Measurements from ENCODE around the gene DTX1. TPM values are rescaled to one million over a fixed set of nuclear protein-coding genes. Genes with fewer than 3 reads are reported as not detected.
A peak's percentile ranks its signal among the peaks of the same experiment; 100 is the strongest.

DTX1 gene
- polyA plus RNA-seq, 6 donors from 2014 or later = 1.9 to 16.8 (median 9.8) TPM

DNA sequence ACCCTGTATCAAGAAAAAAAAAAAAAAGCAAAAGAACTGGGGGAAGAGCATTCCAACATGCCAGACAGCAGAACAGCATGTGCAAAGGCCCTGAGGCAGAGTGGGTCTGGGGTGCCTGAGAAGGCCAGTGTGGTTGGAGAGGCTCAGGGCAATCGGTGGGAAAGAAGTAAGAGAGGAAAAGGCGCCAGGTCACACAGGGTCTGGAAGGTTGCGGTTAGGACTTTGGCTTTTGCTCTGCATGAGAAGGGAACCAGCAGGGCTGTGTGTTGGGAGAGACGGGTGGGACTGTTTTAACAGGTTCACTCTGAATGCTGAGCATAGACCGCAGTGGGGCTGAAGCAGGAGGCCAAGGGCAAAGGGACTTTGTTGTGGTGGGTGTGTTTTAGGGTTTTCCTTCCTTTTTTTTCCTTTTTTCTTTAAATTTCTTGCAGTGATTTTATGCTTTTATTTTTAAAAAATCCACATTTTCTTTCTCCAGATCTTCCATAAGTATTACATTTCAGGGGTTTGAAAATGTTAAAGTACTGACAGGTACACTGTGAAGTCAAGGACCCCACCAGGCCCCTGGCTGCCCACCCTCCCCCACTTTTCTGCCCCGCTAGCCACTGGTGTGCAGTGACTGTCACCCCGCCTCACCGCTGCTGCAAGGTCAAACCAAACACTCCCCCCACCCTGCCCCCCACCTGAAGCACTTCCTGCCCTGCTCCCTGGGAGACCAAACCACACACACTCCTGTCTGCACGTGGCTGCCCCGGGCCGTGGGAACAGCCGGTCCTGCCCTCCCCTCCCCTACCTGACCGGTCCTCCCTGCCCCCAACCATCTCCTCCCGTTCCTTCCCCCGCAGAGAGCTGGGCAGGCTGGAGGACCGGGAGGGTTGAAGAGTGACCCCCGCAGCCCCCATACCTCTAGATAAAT, 30.0 kb downstream of the DTX1 start:
- H3K4me1 Mint-ChIP-seq = peaks cover 84 to 99% (median 98%) of the 10 kb centered on the region in 3 donors
- peaks cover 9 to 17% of the 10 kb centered on the region in 2 donors for H3K36me3 Mint-ChIP-seq
- no peaks in the 10 kb centered on the region for H3K9me3 Mint-ChIP-seq
- H3K27ac Mint-ChIP-seq = peak overlapping the region; percentile 91 to 96 (median 96)
- H3K4me3 Mint-ChIP-seq = peak overlapping the region; percentile 56 to 90 (median 82)
- peak; percentile 33 for DNase-seq
- ATAC-seq (ENCODE audit: low read depth in 2 of 2) = peak; percentile 22 to 27
- H3K27me3 Mint-ChIP-seq = no peaks in the 10 kb centered on the region

DNA sequence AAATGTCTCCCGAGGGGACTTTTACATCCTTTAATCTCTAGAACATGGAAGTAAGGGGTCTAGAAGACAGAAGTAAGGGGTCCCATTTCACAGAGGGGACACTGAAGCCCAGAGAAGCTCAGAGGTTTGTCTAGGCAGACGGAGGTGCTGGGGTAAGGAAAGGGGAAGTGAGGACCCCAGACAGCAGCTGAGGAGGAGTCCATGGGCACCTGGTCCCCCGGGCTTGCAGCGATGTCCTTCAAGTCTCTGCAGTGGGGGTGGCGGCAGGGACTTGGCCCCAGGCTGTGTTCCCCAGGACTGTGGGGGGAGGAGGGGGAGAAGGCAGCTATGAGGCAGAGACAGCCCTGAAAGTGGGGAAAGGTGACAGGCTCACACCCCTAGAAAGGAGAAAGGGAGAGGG, 30.7 kb downstream of the DTX1 start:
- peaks cover 9 to 14% of the 10 kb centered on the region in 2 donors for H3K36me3 Mint-ChIP-seq
- H3K9me3 Mint-ChIP-seq = no peaks in the 10 kb centered on the region
- peak; percentile 62 to 74 for ATAC-seq (ENCODE audit: low read depth in 2 of 2)
- H3K4me1 Mint-ChIP-seq = peaks cover 86 to 99% (median 98%) of the 10 kb centered on the region in 3 donors
- no peaks in the 10 kb centered on the region for H3K27me3 Mint-ChIP-seq
- peak; percentile 66 for DNase-seq
- peak overlapping the region; percentile 61 to 96 (median 95) for H3K27ac Mint-ChIP-seq
- peak overlapping the region; percentile 56 to 90 (median 82) for H3K4me3 Mint-ChIP-seq

DNA sequence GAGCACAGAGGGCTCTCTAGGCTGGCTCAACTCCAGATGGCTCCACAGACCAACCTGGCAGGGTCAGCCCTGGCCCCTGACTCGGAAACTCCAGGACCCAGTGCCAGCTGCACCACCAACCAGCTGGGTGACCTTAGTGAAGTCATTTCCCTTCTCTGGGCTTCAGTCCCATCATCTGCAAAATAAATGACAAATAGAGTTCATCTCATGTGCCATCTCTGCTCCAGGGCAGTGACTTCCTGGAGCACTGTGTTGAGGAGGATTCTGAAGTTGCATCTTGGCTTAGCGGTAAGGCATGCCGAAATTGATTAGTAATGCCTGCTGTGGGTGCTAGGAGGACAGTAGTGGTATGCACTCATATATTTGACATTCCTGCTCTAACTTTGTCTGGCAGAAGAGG, 31.5 kb downstream of the DTX1 start:
- Mint-ChIP-seq H3K4me3 (peak overlapping the region in 7 of 8 donors; percentile 32 to 90 (median 81)), H3K9me3 (no peaks in the 10 kb centered on the region), H3K27ac (peak overlapping the region; percentile 63 to 96 (median 91)), H3K4me1 (peaks cover 90 to 100% (median 98%) of the 10 kb centered on the region in 3 donors), H3K27me3 (no peaks in the 10 kb centered on the region), H3K36me3 (peaks cover 5 to 10% of the 10 kb centered on the region in 2 donors)
- ATAC-seq (ENCODE audit: low read depth in 2 of 2) (no peak), DNase-seq (no peak)

DNA sequence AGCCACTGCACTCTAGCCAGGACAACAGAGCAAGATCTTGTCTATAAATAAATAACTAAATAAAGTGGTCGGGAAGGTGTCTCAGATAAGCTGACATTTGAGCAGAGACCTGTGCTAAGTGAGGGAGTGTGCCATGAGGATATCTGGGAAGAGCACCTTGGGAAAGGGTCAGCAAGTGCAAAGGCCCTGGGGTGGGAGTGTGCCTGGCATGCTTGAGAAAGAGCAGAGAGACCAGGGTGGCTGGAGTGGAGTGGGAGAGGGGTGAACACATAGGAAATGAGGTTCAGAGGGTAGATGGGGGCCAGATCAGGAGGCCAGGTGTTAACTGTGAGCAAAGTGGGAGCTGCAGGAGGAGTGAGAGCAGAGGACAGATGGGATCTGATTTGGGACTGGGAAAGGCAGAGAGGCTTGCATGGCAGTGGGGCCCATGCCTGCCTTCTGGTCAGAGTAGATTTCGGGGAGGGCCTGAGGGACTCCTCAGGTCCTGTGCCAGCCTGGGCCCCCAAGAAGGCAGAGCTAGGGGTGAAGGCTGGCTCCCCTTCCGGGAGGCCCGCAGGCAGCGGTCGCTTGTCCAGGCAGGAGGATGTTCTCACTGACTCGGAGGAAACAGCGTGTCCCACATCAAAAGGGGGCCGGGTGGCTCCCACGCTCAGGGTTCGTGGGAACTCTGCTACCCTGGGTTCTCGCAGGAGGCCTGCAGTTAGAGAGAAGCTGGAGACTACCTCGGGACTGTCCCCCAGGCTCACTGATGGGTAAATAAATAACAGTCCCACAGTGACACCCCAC, 32.6 kb downstream of the DTX1 start:
- peak overlapping the region; percentile 9 to 97 (median 90) for H3K27ac Mint-ChIP-seq
- H3K27me3 Mint-ChIP-seq = no peaks in the 10 kb centered on the region
- ATAC-seq (ENCODE audit: low read depth in 2 of 2) = no peak
- peak overlapping the region in 7 of 8 donors; percentile 32 to 91 (median 78) for H3K4me3 Mint-ChIP-seq
- DNase-seq = no peak
- H3K9me3 Mint-ChIP-seq = no peaks in the 10 kb centered on the region
- H3K36me3 Mint-ChIP-seq = no peaks in the 10 kb centered on the region
- H3K4me1 Mint-ChIP-seq = peaks cover 85 to 95% (median 93%) of the 10 kb centered on the region in 3 donors

DNA sequence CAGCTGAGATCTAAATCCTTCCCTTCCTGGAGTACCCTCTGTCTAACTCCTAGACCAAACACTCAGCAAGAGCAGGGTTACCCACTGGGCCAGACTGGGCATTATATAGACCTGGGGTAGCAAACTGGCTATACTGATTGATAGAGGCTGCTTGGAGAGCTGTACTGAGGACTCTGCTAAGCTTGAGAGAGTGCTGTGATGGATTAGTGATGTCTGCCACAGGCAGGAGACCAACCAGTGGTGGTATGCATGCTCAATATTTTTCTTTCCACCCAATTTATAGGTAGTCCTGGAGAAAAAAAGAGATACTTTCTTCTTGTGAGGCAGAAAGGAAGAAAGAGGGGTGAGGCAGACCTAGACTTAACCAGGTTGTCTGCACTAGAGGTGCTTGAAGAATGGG, 33.3 kb downstream of the DTX1 start:
- H3K27me3 Mint-ChIP-seq = no peaks in the 10 kb centered on the region

DNA sequence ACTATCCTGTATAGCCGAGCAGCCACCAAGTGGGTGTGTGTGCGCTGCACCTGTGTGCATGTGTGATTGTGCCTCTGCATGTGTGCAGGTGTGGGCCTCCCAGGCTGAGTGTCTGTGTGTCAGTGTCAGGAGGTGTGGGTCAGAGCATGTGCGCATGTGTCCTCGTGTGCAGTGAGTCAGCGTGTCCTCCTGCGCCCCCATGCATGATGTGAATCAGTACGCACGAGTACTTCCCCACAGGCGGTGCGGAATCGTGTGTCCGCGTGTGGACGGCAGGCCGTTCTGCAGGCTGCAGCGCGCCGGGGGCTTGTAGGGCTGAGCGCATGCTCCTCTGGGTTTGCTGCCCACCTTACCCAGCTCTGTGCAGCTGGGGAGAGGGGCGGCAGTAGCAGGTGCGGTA, 34.2 kb downstream of the DTX1 start:
- Mint-ChIP-seq H3K4me1 (peaks cover 78 to 80% (median 78%) of the 10 kb centered on the region in 3 donors), H3K27me3 (no peaks in the 10 kb centered on the region), H3K4me3 (peak overlapping the region in 6 of 8 donors; percentile 19 to 91 (median 72)), H3K9me3 (no peaks in the 10 kb centered on the region), H3K36me3 (no peaks in the 10 kb centered on the region), H3K27ac (peak overlapping the region; percentile 83 to 99 (median 95))
- ATAC-seq (ENCODE audit: low read depth in 2 of 2) (peak; percentile 55), DNase-seq (peak; percentile 26)

More for the DNA sequence above, 33.3 kb downstream of the DTX1 start:
- peak overlapping the region in 6 of 8 donors; percentile 30 to 91 (median 70) for H3K4me3 Mint-ChIP-seq
- peak overlapping the region; percentile 83 to 97 (median 92) for H3K27ac Mint-ChIP-seq
- ATAC-seq (ENCODE audit: low read depth in 2 of 2) = no peak
- peaks cover 81 to 89% (median 87%) of the 10 kb centered on the region in 3 donors for H3K4me1 Mint-ChIP-seq
- no peaks in the 10 kb centered on the region for H3K9me3 Mint-ChIP-seq
- H3K36me3 Mint-ChIP-seq = no peaks in the 10 kb centered on the region
- DNase-seq = no peak

DNA sequence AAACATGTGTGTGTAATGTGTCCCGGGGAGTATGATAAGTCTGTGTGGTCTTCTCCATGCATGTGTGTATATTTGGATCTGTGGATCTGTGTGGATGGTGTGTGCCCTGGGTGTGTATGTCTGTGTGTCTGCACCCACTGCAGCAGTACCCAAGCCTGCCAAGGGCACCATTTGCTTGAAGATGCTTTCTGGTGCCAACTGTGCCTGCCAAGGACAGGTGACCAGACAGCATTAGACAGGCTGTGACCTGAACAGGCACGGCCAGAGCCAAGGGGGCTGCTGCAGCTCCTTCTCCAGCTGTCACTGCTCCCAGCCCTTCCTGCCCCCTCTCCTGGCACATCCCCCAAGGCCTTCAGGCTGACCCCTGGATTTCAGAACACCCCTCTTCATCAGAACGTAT, 35.0 kb downstream of the DTX1 start:
- Mint-ChIP-seq H3K36me3 (no peaks in the 10 kb centered on the region), H3K27me3 (no peaks in the 10 kb centered on the region), H3K9me3 (no peaks in the 10 kb centered on the region), H3K27ac (peak overlapping the region; percentile 83 to 97 (median 89)), H3K4me1 (peaks cover 70 to 72% (median 70%) of the 10 kb centered on the region in 3 donors), H3K4me3 (peak overlapping the region in 6 of 8 donors; percentile 32 to 91 (median 80))
- ATAC-seq (ENCODE audit: low read depth in 2 of 2) = no peak
- no peak for DNase-seq

DNA sequence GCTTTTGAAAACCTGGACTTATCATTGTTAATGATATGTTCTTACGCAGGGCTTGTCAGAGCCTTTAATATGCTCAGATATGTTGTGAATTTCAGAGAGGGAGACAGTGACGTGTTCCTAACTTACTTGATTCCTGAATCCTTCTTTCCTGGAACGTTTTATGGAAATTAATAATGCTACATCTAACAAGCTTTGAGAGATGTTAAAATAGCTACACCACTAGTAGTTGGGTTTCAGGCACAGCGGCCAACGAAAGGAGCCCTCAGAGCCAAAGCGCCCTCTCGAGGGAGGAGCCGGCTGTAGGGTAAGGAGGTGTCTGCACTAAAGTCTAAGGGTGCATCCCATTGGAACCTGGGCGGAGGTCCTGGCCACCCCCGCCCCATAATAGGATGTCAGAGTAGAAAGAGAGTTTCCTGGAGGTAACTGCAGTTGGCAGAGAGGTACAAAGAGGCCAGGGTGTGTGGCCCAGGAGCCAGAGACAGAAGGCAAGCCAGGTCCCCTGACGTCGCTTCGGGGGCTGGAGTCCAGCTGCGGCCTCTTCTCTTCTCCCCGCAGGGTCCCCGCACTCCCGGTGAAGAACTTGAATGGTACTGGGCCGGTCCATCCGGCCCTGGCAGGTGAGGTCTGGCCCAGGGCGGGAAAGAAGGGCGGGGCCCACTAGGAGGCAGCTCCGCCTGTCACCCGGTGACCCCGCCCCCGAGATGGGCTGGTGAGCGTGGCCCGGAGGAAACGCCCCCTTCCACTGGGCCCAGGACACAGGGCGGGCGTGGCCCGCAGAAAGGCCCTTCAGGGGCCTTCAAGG, 36.3 kb downstream of the DTX1 start:
- Mint-ChIP-seq H3K27ac (peak overlapping the region; percentile 73 to 97 (median 94)), H3K36me3 (no peaks in the 10 kb centered on the region), H3K27me3 (no peaks in the 10 kb centered on the region), H3K9me3 (no peaks in the 10 kb centered on the region), H3K4me3 (peak overlapping the region; percentile 42 to 91 (median 84)), H3K4me1 (peaks cover 58 to 70% (median 62%) of the 10 kb centered on the region in 3 donors)
- ATAC-seq (ENCODE audit: low read depth in 2 of 2) (peak; percentile 62 to 63), DNase-seq (peak; percentile 59)

DNA sequence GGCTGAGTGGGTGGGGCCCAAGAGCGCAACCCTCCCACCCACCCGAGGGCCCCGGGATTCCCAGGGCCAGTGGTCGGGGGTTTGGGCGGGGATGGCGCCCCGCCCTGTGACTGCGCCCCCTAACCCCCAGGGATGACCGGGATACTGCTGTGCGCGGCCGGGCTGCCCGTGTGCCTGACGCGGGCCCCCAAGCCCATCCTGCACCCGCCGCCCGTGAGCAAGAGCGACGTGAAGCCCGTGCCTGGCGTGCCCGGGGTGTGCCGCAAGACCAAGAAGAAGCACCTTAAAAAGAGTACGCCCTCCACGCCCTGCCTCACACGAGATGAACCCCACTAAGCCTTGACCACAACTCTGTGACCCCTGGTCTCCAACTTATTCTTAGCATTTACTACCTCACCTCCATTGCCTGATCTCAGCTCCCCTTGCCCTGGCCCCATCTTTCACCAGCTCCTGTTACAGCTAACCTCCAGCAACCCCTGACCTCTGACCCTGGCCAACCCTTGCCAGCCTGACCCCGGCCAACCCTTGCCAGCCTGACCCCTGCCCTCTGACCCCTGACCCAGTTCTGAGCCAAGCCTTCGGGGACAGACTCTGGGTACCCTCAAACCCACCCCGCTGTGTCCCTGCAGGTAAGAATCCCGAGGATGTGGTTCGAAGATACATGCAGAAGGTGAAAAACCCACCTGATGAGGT, 37.0 kb downstream of the DTX1 start:
- no peak for DNase-seq
- Mint-ChIP-seq H3K36me3 (no peaks in the 10 kb centered on the region), H3K9me3 (no peaks in the 10 kb centered on the region), H3K27me3 (no peaks in the 10 kb centered on the region), H3K27ac (peak overlapping the region in 5 of 6 donors; percentile 33 to 86 (median 65)), H3K4me3 (peak overlapping the region in 3 of 8 donors; percentile 10 to 30 (median 15)), H3K4me1 (peaks cover 58 to 68% (median 62%) of the 10 kb centered on the region in 3 donors)
- ATAC-seq (ENCODE audit: low read depth in 2 of 2) = no peak

DNA sequence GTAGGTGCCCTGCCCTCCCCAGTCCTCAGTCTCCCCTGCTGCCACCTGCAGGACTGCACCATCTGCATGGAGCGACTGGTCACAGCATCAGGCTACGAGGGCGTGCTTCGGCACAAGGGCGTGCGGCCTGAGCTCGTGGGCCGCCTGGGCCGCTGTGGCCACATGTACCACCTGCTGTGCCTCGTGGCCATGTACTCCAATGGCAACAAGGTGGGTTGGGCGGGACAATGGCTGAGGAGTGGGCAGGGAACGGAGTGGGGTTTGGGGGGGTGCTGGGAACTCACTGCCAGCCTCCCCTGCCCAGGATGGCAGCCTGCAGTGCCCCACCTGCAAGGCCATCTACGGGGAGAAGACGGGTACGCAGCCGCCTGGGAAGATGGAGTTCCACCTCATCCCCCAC, 38.2 kb downstream of the DTX1 start:
- H3K9me3 Mint-ChIP-seq = no peaks in the 10 kb centered on the region
- H3K36me3 Mint-ChIP-seq = no peaks in the 10 kb centered on the region
- peak overlapping the region in 1 of 6 donors; percentile 84 for H3K27ac Mint-ChIP-seq
- no peak for ATAC-seq (ENCODE audit: low read depth in 2 of 2)
- no peak overlapping the region for H3K4me3 Mint-ChIP-seq
- no peaks in the 10 kb centered on the region for H3K27me3 Mint-ChIP-seq
- no peak for DNase-seq
- H3K4me1 Mint-ChIP-seq = peaks cover 49 to 62% (median 61%) of the 10 kb centered on the region in 3 donors

DNA sequence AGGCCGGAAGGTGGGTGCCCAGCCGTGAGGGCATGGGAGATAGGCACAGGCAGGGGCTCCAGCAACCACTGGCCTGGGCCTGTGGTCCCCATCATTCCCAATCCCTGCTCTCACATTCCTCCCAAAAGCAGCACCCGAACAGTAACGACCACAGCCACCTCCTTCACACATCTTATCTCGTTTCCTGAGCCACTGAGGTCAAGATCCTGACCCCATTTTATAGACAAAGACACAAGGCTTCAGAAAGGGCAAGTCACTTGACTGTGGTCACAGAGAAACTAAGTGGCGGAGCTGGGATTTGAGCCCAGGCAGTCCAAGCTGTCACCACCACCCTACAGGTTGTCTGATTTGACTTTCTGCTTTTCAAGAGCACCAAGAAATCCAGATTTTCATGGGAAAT, 38.9 kb downstream of the DTX1 start:
- peak overlapping the region in 5 of 6 donors; percentile 32 to 88 (median 72) for H3K27ac Mint-ChIP-seq

More for the DNA sequence above, 38.9 kb downstream of the DTX1 start:
- Mint-ChIP-seq H3K4me1 (peaks cover 42 to 57% (median 56%) of the 10 kb centered on the region in 3 donors), H3K4me3 (no peak overlapping the region), H3K9me3 (no peaks in the 10 kb centered on the region), H3K27me3 (no peaks in the 10 kb centered on the region), H3K36me3 (no peaks in the 10 kb centered on the region)
- no peak for ATAC-seq (ENCODE audit: low read depth in 2 of 2)
- DNase-seq = no peak
